Measurements from ENCODE around the gene COL4A2.

Gene COL4A2

DNA sequence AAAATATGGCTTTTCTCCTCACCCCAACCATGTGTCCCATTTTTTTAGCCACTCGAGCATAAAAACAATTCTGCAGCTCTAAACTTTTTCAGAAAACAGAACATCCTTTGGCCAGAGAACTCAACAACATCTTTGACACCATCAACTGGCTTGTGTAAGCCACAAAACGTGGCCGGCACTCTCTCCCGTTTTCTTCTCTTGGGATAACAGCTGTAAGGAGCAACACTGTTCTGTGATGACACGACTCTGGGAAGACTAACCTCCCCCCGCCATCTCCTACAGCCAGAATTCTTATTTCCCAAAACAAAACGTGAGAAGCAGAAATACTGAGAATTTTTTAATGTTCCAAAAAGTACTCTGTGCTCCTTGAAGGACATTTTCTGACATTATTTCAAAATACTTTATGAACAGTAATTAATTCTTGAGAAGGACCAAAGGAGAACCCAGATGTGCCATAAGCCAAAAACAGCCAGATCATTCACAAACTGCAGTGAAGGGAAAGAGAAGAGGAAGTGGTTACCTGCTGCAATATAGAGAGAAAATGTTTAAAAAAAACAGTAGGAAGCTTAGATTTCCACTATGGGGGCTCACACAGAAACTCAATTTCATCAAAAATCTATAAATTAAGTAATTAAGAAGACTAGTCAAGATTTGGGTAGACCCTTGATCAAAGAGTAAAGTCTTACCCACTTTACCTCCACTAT, 25.9 kb upstream of the COL4A2 start:
- no peak overlapping the region for H3K4me3 Mint-ChIP-seq
- H3K4me1 Mint-ChIP-seq: no peaks in the 10 kb centered on the region
- no peak overlapping the region for H3K27ac Mint-ChIP-seq
- H3K27me3 Mint-ChIP-seq: peaks cover 6% of the 10 kb centered on the region
- H3K9me3 Mint-ChIP-seq: peaks cover 2% of the 10 kb centered on the region
- no peak for ATAC-seq
- no peaks in the 10 kb centered on the region for H3K36me3 Mint-ChIP-seq

DNA sequence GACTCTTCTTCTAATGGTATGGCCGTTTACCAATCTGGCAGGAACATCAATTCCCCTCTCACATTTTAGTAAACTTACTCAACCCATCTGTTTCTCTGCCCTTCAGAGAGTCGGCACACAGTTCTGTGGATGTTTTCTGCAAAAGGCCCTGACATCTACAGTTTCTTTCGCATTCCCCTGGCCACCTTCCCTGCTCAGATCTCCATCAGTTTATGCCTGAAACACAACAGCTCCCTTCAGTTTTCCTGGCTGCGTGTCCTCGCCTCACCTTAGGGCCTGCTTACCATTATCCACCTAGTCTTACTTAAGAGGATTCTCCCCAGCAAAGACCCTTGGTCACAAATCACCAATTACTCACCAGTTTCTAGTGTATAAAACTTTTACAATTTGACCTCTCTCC, 25.3 kb upstream of the COL4A2 start:
- H3K4me1 Mint-ChIP-seq: no peaks in the 10 kb centered on the region
- H3K36me3 Mint-ChIP-seq: no peaks in the 10 kb centered on the region
- H3K27me3 Mint-ChIP-seq: peaks cover 10% of the 10 kb centered on the region
- H3K4me3 Mint-ChIP-seq: no peak overlapping the region
- no peak for ATAC-seq
- no peak overlapping the region for H3K27ac Mint-ChIP-seq
- H3K9me3 Mint-ChIP-seq: peaks cover 2% of the 10 kb centered on the region

DNA sequence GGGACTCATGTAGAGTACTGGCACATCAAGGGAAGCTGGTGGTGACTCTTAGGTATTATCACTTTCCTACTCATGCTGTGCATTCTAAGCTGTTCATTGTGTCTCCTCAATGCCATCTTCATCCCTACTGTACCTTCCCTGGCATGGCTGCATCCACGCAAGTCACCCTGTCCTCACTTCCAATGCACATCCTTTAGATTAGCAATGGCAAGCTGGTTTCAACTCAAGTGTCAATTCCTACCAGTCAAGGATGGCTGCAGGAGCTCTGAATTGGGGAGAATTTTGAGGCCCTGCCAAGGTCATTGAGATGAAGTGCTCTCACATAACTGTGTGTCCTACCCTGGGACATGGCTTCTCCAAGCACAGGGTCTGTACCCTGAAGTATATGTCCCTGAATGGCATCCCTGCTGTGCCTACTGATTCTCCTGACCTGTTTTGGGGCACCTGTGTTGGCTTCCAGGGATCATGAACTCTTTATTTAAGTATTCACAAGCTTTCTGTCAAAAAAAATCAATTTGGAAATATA, 24.7 kb upstream of the COL4A2 start:
- no peak for ATAC-seq
- peaks cover 2% of the 10 kb centered on the region for H3K9me3 Mint-ChIP-seq
- no peak overlapping the region for H3K4me3 Mint-ChIP-seq
- no peaks in the 10 kb centered on the region for H3K4me1 Mint-ChIP-seq
- no peak overlapping the region for H3K27ac Mint-ChIP-seq
- H3K36me3 Mint-ChIP-seq: no peaks in the 10 kb centered on the region
- H3K27me3 Mint-ChIP-seq: peaks cover 10% of the 10 kb centered on the region

DNA sequence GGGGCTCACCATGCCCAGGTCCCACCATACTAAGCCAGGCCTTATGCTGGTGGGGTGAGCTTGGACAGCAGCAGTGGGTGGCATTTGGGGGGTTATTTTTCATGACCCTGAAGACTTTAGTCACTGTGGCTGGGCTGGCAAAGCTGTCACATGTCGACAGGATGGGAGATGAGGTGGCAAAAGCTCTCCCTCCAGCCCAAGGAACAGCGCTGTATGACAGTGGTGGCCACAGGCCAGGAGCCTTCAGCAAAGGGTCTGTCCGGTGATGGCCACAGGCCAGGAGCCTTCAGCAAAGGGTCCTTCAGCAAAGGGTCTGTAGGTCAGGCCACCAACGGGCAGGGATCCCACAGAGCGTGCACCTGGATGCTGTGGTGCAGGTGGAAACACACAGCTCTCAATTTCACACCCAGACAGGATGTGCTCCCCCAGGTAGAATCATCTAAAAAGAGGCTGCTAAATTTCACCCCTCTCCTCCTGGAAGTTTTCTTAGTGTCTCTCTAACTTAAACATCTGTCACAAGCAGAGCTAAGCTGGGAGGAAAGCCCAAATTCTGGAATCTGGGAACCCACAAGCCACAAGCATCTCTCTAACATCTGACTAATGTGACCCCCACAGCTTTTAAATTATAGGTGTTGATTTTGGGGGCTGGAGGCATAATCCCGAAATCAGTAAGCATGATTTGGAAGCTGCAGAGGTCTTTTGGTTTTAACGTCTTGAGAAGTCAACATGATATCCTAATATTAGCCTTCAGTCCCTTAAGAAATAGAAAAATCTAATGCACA, 23.2 kb upstream of the COL4A2 start:
- peaks cover 2% of the 10 kb centered on the region for H3K9me3 Mint-ChIP-seq
- no peaks in the 10 kb centered on the region for H3K36me3 Mint-ChIP-seq
- peak; percentile 10 for ATAC-seq
- H3K27me3 Mint-ChIP-seq: peaks cover 10% of the 10 kb centered on the region
- no peak overlapping the region for H3K4me3 Mint-ChIP-seq
- no peaks in the 10 kb centered on the region for H3K4me1 Mint-ChIP-seq
- no peak overlapping the region for H3K27ac Mint-ChIP-seq

DNA sequence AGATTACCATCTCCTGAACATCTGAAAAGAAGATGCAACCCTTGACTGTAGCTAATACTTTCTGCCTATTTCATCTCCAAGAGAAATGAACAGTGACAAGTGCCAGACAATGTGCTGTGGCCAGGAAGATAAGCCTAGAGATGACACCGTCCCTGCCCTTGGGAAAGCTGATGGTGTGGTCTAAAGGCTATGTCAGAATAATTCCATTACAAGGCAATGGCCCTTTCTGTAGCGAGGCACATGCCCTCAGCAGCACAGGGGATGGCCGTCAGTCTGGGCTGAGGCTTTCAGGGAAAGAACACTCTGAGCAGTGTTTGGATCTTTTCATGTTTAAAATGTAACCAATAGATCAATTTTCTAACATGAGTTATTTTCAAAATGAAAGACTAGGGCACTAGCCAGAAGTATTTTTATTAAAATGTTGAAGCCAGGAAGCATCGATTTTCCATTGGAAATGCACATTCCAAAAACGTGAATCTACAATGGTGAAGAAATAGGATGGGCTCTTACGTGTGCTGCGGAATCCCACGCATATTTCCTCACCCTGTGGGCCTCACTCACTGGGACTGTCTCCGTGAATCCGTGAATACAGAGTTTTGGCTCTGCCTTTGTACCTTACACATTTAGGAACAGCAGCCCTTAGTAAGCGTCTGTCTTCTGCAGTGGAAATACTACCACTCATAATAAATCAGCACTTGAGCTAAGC, 22.2 kb upstream of the COL4A2 start:
- Mint-ChIP-seq H3K27me3 (peaks cover 10% of the 10 kb centered on the region), H3K4me3 (no peak overlapping the region), H3K27ac (no peak overlapping the region), H3K4me1 (no peaks in the 10 kb centered on the region), H3K36me3 (no peaks in the 10 kb centered on the region), H3K9me3 (peaks cover 2% of the 10 kb centered on the region)
- no peak for ATAC-seq

DNA sequence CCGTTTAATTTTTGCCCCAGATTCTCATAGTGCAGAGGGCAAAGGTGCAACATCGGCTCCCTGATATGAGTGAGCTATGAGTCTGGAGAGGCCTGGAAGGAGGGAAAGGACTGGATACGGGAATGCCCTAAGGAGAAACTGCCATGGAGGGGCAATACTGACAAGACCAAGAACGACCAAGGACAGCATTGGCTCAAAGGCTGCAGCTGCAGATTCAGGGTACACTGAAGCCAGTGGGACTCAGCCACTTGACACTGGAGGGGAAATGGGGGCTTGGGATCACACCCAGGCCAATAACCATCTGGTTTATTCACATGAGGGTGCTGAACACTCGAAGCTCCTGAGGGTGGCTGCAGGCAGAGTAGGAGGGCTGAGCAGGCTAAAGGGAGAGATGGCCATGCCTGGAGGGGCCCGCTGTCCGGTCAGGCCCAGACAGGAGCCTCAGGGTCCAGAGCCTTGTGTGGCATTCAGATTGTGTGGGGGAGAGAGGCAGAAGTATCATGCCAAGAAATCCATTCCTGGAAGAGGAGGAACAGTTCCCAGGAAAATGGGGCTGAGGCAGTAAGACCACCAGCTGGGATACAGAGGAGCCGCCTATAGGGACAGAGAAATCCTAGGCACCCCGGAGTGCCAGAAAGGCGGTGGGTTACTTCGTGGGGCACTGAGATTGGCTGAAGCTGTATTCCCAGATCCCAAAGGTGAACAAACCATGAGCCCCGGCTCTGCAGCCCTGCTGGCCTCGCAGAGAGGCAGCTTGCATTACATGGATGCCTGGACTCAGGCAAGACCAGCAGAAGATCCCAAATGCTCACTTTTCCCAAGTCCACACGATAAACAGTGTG, 20.9 kb upstream of the COL4A2 start:
- Mint-ChIP-seq H3K4me1 (no peaks in the 10 kb centered on the region), H3K27me3 (peaks cover 10% of the 10 kb centered on the region), H3K4me3 (no peak overlapping the region), H3K27ac (no peak overlapping the region), H3K9me3 (peaks cover 5% of the 10 kb centered on the region), H3K36me3 (no peaks in the 10 kb centered on the region)
- ATAC-seq: no peak

DNA sequence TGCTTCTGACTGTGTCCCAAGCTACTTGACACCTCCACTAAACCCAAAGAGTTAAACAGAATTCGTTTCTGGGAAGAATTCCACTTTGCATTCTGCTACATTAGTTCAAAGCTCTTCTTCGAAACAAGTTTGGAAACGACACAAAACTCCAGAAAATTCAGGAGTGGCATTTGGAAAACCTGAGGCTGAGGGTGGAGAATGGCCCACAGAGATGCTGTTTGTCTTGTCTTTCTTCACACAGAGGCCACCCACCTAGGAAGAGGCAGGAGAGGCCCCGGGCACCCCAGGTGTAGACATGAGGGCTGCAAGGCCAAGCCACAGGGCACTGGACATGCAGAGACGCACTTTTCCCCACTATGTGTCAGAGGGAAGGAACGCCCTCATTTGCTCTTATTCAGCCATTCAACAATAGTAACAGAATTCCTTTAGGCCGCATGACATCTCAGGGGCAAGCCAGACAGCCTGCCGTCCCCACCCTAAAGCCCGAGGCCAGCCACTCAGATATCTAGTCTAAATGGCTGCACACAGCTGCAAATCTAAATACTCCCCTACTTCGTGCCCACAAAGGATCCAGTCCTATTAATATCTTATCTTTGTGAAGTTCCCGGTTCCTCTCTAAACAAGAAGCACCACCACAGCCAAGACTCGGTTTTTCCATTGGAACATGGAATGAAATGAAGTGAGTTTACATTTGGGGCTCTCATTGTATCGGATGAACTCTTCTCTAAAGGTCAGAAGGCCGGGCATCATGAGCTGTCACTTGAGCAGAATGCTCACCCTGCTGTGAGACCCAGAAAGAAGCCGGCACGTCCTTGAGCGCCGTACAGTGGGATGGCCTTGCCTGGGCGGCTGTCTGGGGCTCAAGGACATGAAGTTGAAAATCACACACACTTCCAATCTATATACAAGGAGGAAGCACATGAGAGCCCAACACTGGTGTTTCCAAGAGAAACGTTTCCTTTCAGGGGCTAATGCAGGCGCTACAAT, 20.0 kb upstream of the COL4A2 start:
- no peak overlapping the region for H3K27ac Mint-ChIP-seq
- H3K4me3 Mint-ChIP-seq: no peak overlapping the region
- peaks cover 10% of the 10 kb centered on the region for H3K27me3 Mint-ChIP-seq
- H3K9me3 Mint-ChIP-seq: peaks cover 3% of the 10 kb centered on the region
- H3K4me1 Mint-ChIP-seq: no peaks in the 10 kb centered on the region
- ATAC-seq: no peak
- no peaks in the 10 kb centered on the region for H3K36me3 Mint-ChIP-seq

DNA sequence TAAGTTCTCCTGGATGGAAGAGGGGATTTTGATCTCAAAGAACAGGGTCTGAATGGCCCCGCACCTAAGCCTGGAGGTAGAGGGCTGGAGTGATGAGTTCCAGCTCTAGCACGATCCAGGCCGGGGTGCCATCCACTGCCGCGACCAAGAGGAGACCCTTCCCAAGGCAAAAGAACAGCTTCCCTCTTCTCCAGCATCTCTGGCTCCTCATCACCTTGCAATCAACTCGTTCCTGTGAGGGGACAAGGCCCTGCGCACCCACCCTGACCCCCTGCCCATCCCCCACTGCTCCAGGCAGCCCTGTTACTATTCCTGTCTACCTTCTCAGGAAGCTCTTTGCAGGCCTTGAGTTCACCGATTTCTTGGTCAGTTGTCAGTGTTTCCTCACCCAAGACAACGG, 17.9 kb upstream of the COL4A2 start:
- Mint-ChIP-seq H3K4me1 (no peaks in the 10 kb centered on the region), H3K27me3 (peaks cover 10% of the 10 kb centered on the region), H3K4me3 (no peak overlapping the region), H3K36me3 (no peaks in the 10 kb centered on the region), H3K9me3 (peaks cover 3% of the 10 kb centered on the region), H3K27ac (no peak overlapping the region)
- no peak for ATAC-seq

DNA sequence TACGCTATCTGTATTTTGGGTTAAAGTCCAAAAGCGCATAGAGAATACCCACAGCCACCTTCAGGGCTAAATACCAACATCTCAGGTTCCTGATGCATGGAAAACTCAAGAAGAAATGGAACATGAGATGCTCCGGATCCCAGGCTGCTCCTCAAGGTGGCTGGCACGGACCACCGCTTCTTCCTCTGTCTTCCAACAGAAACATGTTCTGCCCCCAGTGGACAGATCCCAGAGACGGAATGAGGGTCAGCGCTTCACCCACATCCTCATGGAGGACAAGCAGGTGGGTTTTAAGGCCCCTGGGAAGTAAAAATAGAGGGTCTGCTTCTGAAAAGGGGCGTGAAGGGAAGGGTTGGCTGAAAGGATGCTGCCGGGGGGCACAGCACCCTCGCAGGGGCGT, 17.4 kb upstream of the COL4A2 start:
- Mint-ChIP-seq H3K4me1 (no peaks in the 10 kb centered on the region), H3K9me3 (peaks cover 3% of the 10 kb centered on the region), H3K4me3 (no peak overlapping the region), H3K36me3 (no peaks in the 10 kb centered on the region), H3K27me3 (peaks cover 10% of the 10 kb centered on the region), H3K27ac (no peak overlapping the region)
- ATAC-seq: no peak

DNA sequence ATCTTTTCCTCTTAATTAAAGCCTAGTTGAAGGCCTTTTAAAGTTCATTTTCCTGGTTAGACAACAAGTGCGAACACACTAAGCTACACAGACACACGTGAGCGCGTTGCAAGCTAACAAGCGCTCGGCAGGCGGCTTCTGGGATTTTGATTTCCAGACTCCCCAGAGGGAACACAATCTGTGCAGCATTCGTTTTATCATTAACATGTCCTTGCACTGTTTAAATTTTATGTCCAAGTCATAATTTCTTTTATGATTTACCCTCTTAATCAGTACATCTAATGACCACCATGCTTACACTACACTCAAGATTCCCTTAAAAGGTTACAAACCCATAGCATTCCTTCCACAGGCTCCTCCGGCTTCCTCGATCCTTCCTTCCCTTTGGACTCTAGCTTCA, 16.9 kb upstream of the COL4A2 start:
- Mint-ChIP-seq H3K9me3 (peaks cover 3% of the 10 kb centered on the region), H3K4me1 (no peaks in the 10 kb centered on the region), H3K36me3 (no peaks in the 10 kb centered on the region), H3K27me3 (peaks cover 10% of the 10 kb centered on the region), H3K27ac (no peak overlapping the region), H3K4me3 (no peak overlapping the region)
- no peak for ATAC-seq

DNA sequence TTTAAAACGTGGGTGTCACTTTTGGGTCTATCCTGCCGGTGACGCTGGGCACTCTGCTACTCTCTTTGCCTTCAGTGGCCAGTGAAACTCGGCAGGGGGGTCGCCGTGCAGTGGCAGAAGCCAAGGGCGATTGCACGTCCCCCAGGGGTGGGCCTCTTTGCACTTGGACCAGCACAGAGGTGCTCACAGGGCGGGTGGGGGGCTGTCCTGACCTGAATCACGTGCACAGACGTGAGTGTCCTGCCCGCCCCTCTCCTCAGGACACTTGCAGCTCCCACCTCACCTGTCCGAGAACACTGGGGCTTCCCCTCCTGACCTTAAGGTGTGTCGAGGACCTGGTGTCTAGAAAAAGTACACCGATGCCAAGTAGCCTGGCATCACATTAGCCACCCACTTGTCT, 16.3 kb upstream of the COL4A2 start:
- Mint-ChIP-seq H3K27ac (no peak overlapping the region), H3K36me3 (no peaks in the 10 kb centered on the region), H3K27me3 (peaks cover 7% of the 10 kb centered on the region), H3K4me3 (no peak overlapping the region), H3K4me1 (no peaks in the 10 kb centered on the region), H3K9me3 (peaks cover 3% of the 10 kb centered on the region)
- ATAC-seq: no peak

DNA sequence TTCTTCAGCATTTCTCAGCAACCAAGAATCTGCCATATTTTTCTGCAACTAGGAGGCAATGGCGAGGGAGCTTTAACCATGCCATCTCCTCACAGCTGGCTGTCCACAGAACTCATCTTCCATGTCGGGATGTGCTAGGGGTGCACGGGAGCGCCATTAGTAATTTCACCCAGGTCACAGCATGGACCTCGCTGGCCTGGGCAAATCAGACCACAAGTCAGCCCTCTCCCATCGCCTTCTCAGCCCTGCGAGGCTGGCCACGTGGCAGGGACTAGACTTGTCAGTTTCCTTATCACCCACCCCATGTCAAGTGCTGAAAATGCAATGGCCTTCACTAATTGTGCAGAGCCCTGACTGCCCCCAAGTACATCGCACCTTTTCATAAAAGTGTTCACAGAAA, 15.8 kb upstream of the COL4A2 start:
- peaks cover 3% of the 10 kb centered on the region for H3K27me3 Mint-ChIP-seq
- H3K27ac Mint-ChIP-seq: no peak overlapping the region

DNA sequence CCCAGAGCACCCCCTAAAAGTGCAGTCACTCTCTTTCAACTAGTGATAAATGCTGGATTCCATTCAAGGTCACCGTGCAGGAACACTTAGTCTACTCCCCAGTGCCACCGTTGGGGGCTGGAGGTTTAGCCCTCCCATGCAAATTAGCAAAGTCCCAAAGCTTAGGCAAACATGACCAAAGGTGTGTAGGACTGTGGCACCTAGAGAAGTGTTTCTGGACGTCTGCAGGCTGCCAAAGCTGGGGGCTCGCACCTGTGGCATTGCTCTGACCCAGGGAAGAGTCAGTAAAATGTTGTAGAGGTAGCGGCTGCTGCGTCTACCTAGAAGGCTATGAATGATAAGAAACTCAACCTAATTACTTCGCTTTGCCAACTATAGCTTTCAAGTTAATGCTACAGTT, 14.0 kb upstream of the COL4A2 start:
- no peak overlapping the region for H3K27ac Mint-ChIP-seq

More for the DNA sequence above, 15.8 kb upstream of the COL4A2 start:
- no peaks in the 10 kb centered on the region for H3K36me3 Mint-ChIP-seq
- H3K9me3 Mint-ChIP-seq: peaks cover 3% of the 10 kb centered on the region
- no peak for ATAC-seq
- no peaks in the 10 kb centered on the region for H3K4me1 Mint-ChIP-seq
- H3K4me3 Mint-ChIP-seq: no peak overlapping the region

DNA sequence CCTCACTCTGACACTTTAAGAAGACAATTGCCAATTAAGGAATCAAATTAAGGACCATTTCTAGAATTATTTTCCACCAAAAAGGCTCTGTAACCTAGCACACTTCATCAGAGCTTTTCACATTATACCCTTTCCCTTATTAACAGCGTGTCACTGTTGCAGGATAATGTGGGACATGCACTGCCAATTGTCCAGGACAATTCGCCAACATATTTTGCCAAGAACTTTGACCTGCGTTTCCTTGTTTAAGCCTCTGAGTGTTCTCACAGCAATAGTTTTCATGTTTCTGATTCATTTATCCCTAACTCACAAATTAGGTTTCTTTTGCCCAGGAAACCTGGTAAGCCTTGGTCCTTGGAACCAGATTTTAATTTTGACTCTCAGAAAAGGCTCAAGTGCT, 13.4 kb upstream of the COL4A2 start:
- H3K27ac Mint-ChIP-seq: no peak overlapping the region
- no peak overlapping the region for H3K4me3 Mint-ChIP-seq
- H3K36me3 Mint-ChIP-seq: no peaks in the 10 kb centered on the region
- ATAC-seq: no peak
- no peaks in the 10 kb centered on the region for H3K4me1 Mint-ChIP-seq
- peaks cover 15% of the 10 kb centered on the region for H3K27me3 Mint-ChIP-seq
- H3K9me3 Mint-ChIP-seq: peaks cover 3% of the 10 kb centered on the region

More for the DNA sequence above, 14.0 kb upstream of the COL4A2 start:
- no peak overlapping the region for H3K4me3 Mint-ChIP-seq
- no peaks in the 10 kb centered on the region for H3K4me1 Mint-ChIP-seq
- peaks cover 10% of the 10 kb centered on the region for H3K27me3 Mint-ChIP-seq
- ATAC-seq: no peak
- H3K36me3 Mint-ChIP-seq: no peaks in the 10 kb centered on the region
- peaks cover 3% of the 10 kb centered on the region for H3K9me3 Mint-ChIP-seq

All from stimulated activated memory B cell treated with anti-CD40 and anti-IgM and Interleukin-4, amounts not matched to agents 10 μg/mL and 1 μg/mL and 100 μg/mL, for 72 hours (primary cell).